ENCODE results near the gene CCDC92.

The CCDC92 gene

GRCh38 chr12:123982269-123982668 lies 9.6 kb upstream of the CCDC92 start:
- in situ Hi-C loops (cut with MboI; ENCODE audit: low sequenced_read_pairs) = no loop called here

DNA sequence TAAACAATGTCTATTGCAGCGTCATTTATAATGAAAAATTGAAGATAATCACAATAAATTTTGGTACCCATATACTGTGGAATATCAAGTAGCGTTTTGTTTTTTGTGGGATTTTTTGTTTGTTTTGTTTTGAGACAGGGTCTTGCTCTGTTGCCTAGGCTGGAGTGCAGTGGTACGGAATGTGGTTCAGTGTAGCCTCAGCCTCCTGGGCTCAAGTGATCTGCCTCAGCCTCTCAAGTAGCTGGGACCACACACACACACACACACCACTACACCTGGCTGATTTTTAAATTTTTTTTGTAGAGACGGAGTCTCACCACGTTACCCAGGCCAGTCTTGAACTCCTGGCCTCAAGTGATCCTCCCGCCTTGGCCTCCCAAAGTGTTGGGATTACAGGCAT lies 6.9 kb upstream of the CCDC92 start:
- in situ Hi-C loops (cut with MboI; ENCODE audit: low sequenced_read_pairs) = no loop called here

GRCh38 chr12:123976227-123976826 lies 3.7 kb upstream of the CCDC92 start:
- in situ Hi-C loops (cut with MboI; ENCODE audit: low sequenced_read_pairs) = no loop called here

GRCh38 chr12:123973552-123974341 lies 1.1 kb upstream of the CCDC92 start:
- in situ Hi-C loops (cut with MboI; ENCODE audit: low sequenced_read_pairs) = no loop called here

DNA sequence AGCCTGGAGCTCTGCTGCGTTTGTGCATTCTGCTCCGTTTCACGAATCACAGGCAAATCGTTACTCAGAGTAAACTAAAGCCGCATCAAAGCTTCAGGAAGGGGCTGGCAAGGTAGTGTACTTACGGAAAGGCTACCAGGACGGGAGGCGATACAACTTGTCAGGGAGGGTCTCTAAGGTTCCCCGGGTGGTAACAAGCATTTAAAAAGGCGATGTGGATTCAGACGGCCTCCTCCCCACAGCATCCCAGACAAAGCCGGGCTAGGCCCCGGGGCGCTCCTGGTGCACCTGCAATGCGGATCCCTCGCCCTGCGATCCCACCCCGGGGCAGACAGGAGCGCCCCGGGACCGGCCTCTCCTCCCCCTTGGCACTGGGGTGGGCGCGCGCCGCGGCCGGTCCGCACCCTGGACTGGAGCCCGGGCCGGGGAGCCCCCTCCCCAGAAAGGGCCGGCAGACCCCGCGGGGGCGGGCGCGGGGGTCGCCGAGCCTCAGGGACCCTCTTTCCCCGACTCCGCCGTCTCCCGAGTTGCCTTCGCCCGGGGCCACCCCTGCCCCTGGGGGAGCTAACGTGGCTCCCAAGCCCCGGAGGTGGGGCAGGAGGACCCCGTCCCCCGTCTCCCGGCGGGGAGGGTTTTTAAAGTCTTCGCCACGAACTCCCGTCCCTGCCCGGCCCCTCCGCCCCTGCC lies 718 bp downstream of the CCDC92 start:
- in situ Hi-C loops (cut with MboI; ENCODE audit: low sequenced_read_pairs) = no loop called here

- in situ Hi-C loops (cut with MboI; ENCODE audit: low sequenced_read_pairs) = no loop called here
Observed at GRCh38 chr12:123971449-123971769, 1.2 kb downstream of the CCDC92 start.

DNA sequence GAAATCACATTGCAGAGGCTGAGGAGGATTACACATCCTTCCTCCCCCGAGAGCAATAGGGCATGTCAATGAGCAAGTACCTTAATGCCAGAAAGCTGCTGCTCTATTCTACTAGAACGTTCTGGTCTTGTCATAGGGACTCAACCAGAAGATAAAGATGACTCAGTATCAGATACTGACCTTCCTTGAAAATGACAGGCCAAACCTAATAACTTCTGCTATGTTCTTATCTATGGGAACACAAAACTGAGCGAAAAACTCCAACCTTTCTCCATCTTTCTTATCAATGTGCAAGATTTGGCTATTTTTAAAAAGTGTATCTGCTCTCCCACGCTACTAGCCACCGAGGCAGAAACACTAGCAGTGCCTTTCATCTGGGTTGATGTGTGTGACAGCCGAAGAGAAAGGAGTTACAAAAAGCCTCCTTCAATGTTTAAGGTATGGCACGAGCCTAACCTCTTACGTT lies 5.5 kb downstream of the CCDC92 start:
- in situ Hi-C loops (cut with MboI; ENCODE audit: low sequenced_read_pairs) = no loop called here

DNA sequence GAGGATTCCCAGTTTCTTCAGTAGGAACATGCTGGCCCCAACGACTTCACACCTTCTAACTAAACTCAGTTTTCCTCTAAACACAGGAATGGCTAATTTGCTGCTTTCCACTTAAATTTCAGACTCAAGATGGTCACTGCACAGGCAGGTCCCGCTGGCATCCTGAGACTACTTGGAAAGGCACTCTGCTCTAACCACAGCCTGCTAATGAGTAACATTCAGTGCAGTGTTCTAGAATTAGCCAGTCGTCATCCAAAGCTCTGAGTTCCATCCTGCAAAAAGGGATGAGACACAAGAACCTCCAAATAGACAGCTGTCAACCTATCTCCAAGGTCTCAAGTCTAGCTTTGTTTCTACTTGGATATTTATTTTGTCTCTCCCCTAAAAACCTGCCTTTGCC lies 6.0 kb downstream of the CCDC92 start:
- in situ Hi-C loops (cut with MboI; ENCODE audit: low sequenced_read_pairs) = no loop called here

GRCh38 chr12:123965382-123965781 lies 7.2 kb downstream of the CCDC92 start:
- in situ Hi-C loops (cut with MboI; ENCODE audit: low sequenced_read_pairs) = no loop called here

GRCh38 chr12:123963821-123964220 lies 8.8 kb downstream of the CCDC92 start:
- in situ Hi-C loops (cut with MboI; ENCODE audit: low sequenced_read_pairs) = no loop called here

DNA sequence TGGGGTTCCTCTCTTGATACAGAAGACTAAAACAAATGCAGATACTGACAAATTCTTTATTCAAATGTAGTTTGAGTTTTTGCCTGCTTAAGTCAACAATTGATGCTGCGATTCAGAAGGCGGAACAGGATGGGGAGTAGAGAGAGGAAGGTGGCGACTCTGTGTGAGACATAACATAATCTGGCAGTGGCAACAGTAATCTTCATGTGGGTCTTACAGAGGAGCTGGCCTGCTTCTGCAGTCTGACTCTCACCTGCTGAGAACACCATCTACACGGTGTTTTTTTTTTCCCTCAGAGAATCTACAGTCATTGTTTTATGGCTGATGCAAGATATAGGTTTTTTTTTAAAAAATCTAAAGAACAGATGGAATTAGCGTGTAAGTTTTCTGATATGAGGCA lies 10.1 kb downstream of the CCDC92 start:
- in situ Hi-C loops (cut with MboI; ENCODE audit: low sequenced_read_pairs) = no loop called here

GRCh38 chr12:123961585-123962345 lies 10.9 kb downstream of the CCDC92 start:
- in situ Hi-C loops (cut with MboI; ENCODE audit: low sequenced_read_pairs) = no loop called here

DNA sequence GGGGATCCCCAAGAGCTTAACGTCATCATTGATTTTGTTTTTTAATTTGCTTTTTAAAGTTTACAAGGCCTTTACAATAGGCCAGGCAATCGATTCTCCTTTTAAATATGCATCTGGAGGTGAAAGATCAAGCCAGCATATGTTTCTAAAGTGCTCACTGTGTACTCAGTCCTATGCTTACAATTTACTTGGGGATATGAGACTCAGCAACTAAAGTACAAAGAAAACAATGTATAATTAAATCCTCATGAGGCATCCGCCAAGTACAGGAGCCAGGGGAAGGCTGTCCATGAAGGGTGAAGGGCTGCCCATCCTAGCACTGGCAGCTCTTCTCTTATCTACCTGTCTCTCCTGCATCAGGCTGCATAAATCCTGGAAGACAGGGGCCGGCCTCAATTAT lies 11.8 kb downstream of the CCDC92 start:
- in situ Hi-C loops (cut with MboI; ENCODE audit: low sequenced_read_pairs) = no loop called here

DNA sequence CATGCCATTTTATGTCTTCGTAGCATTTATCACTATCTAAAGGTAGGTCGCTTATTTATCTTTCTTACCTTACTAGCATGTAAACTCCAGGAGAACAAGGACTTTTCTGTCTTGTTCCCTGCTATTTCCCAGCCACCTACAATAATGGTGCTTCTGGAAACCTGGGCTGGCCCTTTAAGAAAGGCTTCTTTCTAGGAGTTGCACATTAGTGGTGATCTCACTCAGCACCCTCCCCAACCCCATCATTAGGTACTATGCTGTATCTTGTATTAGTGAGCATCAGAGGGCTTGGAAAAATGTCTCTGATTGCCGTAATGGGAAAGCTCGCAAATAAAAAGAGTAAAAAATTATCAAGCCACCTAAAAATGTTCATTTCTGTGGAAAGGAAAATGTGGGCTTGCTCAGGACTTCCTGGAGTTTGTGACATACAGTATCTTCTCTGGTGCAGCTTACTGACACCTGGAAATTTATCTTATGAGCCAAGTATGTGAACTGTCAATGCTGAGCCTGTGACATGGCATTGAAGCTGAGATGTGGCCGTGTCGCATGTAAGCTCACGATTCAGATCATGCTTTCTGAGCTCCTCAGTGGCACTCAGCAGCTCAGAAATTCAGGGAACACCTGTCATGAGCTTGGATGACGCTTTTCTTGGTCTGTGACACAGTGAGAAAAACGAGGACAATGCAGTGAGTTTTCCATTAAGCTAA lies 12.4 kb downstream of the CCDC92 start:
- in situ Hi-C loops (cut with MboI; ENCODE audit: low sequenced_read_pairs) = no loop called here

- in situ Hi-C loops (cut with MboI; ENCODE audit: low sequenced_read_pairs) = no loop called here
Observed at GRCh38 chr12:123958876-123959275, 13.8 kb downstream of the CCDC92 start.

- in situ Hi-C loops (cut with MboI; ENCODE audit: low sequenced_read_pairs) = no loop called here
Observed at GRCh38 chr12:123958462-123958861, 14.2 kb downstream of the CCDC92 start.

GRCh38 chr12:123957196-123957595 lies 15.4 kb downstream of the CCDC92 start:
- in situ Hi-C loops (cut with MboI; ENCODE audit: low sequenced_read_pairs) = no loop called here

DNA sequence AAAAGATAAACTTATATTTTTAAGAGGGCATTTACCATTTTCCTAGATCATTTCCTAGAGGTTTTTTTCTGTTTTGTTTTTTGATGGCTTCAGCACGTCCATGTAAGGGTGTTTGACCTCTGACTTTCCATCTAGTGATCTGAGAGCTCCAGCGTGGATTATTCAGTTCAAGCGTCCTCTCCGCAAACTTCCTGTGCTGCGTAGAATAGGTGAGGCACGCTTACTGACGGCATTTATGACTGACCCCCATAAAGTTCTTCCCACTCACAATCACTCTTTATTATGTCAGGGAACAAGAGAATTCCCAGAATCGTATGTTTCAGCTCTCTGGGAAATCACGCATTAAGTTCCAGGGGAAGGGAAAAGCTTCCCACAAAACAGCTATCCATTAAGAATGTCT lies 16.4 kb downstream of the CCDC92 start:
- in situ Hi-C loops (cut with MboI; ENCODE audit: low sequenced_read_pairs) = no loop called here

- in situ Hi-C loops (cut with MboI; ENCODE audit: low sequenced_read_pairs) = no loop called here
Observed at GRCh38 chr12:123954647-123955350, 17.8 kb downstream of the CCDC92 start.

GRCh38 chr12:123952037-123952436 lies 20.6 kb downstream of the CCDC92 start:
- in situ Hi-C loops (cut with MboI; ENCODE audit: low sequenced_read_pairs) = no loop called here

Measured in hTERT RPE-1 (cell line).